ENCODE results near the gene ZEB1.

Gene ZEB1

GRCh38 chr10:31381171-31381570 is 62.2 kb downstream of the ZEB1 start:
- in situ Hi-C loops (cut with HindIII; ENCODE audit: low pct_ligation_motif_present, low sequenced_read_pairs) = no loop called here
- H3K27me3 ChIP-seq (replicated peaks) = no peaks in the 10 kb centered on the region
- TF ChIP-seq CTCF (IDR thresholded peaks at IDR 0.05; ENCODE audit: low read depth, low read length, missing control alignments) = no peak
- no peak overlapping the region for H3K27ac ChIP-seq
- H3K4me3 ChIP-seq (ENCODE audit: low read depth, low read length) = no peak overlapping the region
- no peak for DNase-seq
- H3K36me3 ChIP-seq (replicated peaks) = no peaks in the 10 kb centered on the region

- H3K27me3 ChIP-seq (replicated peaks) = no peaks in the 10 kb centered on the region
- no peak overlapping the region for H3K4me3 ChIP-seq (ENCODE audit: low read depth, low read length)
- H3K27ac ChIP-seq = no peak overlapping the region
- TF ChIP-seq CTCF (IDR thresholded peaks at IDR 0.05; ENCODE audit: low read depth, low read length, missing control alignments) = no peak
- H3K36me3 ChIP-seq (replicated peaks) = no peaks in the 10 kb centered on the region
- in situ Hi-C loops (cut with HindIII; ENCODE audit: low pct_ligation_motif_present, low sequenced_read_pairs) = no loop called here
- DNase-seq = peak; percentile 7
These were observed 62.8 kb downstream of the ZEB1 start for GRCh38 chr10:31381766-31382316.

GRCh38 chr10:31383810-31384588 is 65.0 kb downstream of the ZEB1 start:
- in situ Hi-C loops (cut with HindIII; ENCODE audit: low pct_ligation_motif_present, low sequenced_read_pairs) = no loop called here
- Histone ChIP-seq H3K27me3 (replicated peaks) (no peaks in the 10 kb centered on the region), H3K36me3 (replicated peaks) (no peaks in the 10 kb centered on the region), H3K4me3 (ENCODE audit: low read depth, low read length) (no peak overlapping the region), H3K27ac (no peak overlapping the region)
- no peak for TF ChIP-seq CTCF (IDR thresholded peaks at IDR 0.05; ENCODE audit: low read depth, low read length, missing control alignments)
- no peak for DNase-seq

GRCh38 chr10:31384589-31384949 is 65.6 kb downstream of the ZEB1 start:
- no peak for TF ChIP-seq CTCF (IDR thresholded peaks at IDR 0.05; ENCODE audit: low read depth, low read length, missing control alignments)
- H3K27ac ChIP-seq = no peak overlapping the region
- H3K27me3 ChIP-seq (replicated peaks) = no peaks in the 10 kb centered on the region
- no peaks in the 10 kb centered on the region for H3K36me3 ChIP-seq (replicated peaks)
- in situ Hi-C loops (cut with HindIII; ENCODE audit: low pct_ligation_motif_present, low sequenced_read_pairs) = no loop called here
- H3K4me3 ChIP-seq (ENCODE audit: low read depth, low read length) = no peak overlapping the region
- no peak for DNase-seq

GRCh38 chr10:31390804-31391203 is 71.8 kb downstream of the ZEB1 start:
- in situ Hi-C loops (cut with HindIII; ENCODE audit: low pct_ligation_motif_present, low sequenced_read_pairs) = no loop called here
- no peak overlapping the region for H3K4me3 ChIP-seq (ENCODE audit: low read depth, low read length)
- no peaks in the 10 kb centered on the region for H3K36me3 ChIP-seq (replicated peaks)
- H3K27ac ChIP-seq = no peak overlapping the region
- no peak for DNase-seq
- TF ChIP-seq CTCF (IDR thresholded peaks at IDR 0.05; ENCODE audit: low read depth, low read length, missing control alignments) = no peak
- no peaks in the 10 kb centered on the region for H3K27me3 ChIP-seq (replicated peaks)

- H3K36me3 ChIP-seq (replicated peaks) = no peaks in the 10 kb centered on the region
- TF ChIP-seq CTCF (IDR thresholded peaks at IDR 0.05; ENCODE audit: low read depth, low read length, missing control alignments) = no peak
- in situ Hi-C loops (cut with HindIII; ENCODE audit: low pct_ligation_motif_present, low sequenced_read_pairs) = no loop called here
- DNase-seq = no peak
- no peak overlapping the region for H3K27ac ChIP-seq
- H3K4me3 ChIP-seq (ENCODE audit: low read depth, low read length) = no peak overlapping the region
- H3K27me3 ChIP-seq (replicated peaks) = no peaks in the 10 kb centered on the region
These were observed 74.8 kb downstream of the ZEB1 start for GRCh38 chr10:31393844-31394243.

All from brain microvascular endothelial cell (primary cell).